ENCODE measurements around the gene DNAH3. TPM values are rescaled to one million over a fixed set of nuclear protein-coding genes. Genes with fewer than 3 reads are reported as not detected.

The DNAH3 gene
- total and polyA plus RNA-seq, 2 of the 8 experiments (the other 6 are each of a cell fraction or from before 2014, with no cell fraction given) = 0.57 to 0.71 TPM

DNA sequence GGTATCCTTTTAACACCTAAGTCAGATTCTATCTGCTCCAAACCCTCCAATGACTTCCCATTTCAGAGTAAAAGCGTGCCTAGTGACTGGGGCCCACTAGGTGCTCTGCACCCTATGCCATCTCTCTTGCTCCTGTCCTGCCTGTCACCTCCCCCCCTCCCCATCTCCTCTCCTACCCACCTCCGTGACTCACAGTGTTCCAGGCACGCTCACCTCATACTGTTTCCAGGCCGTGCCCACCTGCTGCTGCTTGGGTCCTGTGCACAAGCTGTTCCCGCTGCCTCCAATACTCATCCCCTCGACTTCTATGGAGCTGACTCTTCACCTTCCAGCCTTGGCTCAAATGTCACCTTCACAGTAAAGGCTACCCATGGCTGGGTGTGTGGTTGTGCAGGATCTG is 21.7 kb downstream of the DNAH3 start (continued):
- no peak for TF ChIP-seq EGR1 (IDR thresholded peaks at IDR 0.05; ENCODE audit: borderline replicate concordance, low read depth, low read length)

All from H1 (cell line).